Rectal smooth muscle tissue (tissue), 1 donor: ENCODE data around the gene ENTHD1.
"Not testable (repeated sequence)": the region's sequence is repeated elsewhere in the genome, so short reads cannot be mapped to it uniquely, and the experiment has no call there.

Experiments
- H3K27ac ChIP-seq: one replicate; pipeline ENCODE4 v1.7.0; 2013; ENCODE audit warnings: low read depth, low read length, inconsistent platforms
- H3K27me3 ChIP-seq: one replicate; pipeline ENCODE4 v1.7.0; 2013; ENCODE audit warnings: low read length; ENCODE audit not compliant: control insufficient read depth, insufficient read depth
- H3K36me3 ChIP-seq: one replicate; pipeline ENCODE4 v1.7.0; 2013; ENCODE audit warnings: low read length; ENCODE audit not compliant: control insufficient read depth, insufficient read depth
- H3K4me1 ChIP-seq: one replicate; pipeline ENCODE4 v1.7.0; 2013; ENCODE audit warnings: low read length; ENCODE audit not compliant: control insufficient read depth, insufficient read depth
- H3K4me3 ChIP-seq: one replicate; pipeline ENCODE4 v1.7.0; 2013; ENCODE audit warnings: low read length
- H3K9ac ChIP-seq: one replicate; pipeline ENCODE4 v1.7.0; 2013; ENCODE audit warnings: low read length

Gene ENTHD1

DNA sequence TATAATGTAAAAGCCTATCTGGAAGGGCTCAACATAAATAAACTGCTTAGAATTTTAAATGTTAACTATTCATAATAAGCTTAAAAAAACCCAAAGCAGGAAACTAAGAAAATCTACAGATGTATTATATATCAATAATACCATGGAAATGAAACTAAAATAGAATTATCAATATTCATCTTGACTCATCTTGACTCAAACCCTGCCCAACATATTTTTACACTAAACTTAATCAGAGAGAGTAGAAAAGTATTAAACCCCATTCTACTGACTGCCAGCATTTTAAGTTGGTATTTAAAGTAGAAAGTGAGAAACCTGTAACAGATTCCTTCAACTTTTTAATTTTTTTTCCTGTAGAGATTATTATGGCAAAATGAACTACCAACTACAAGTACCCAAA lies 149.2 kb downstream of the ENTHD1 start:
- Histone ChIP-seq H3K27me3 (no peaks in the 10 kb centered on the region), H3K9ac (no peak overlapping the region), H3K4me3 (no peak overlapping the region), H3K36me3 (no peaks in the 10 kb centered on the region), H3K27ac (no peak overlapping the region), H3K4me1 (no peaks in the 10 kb centered on the region)

- Histone ChIP-seq H3K36me3 (no peaks in the 10 kb centered on the region), H3K27me3 (no peaks in the 10 kb centered on the region), H3K4me3 (no peak overlapping the region), H3K9ac (no peak overlapping the region), H3K27ac (no peak overlapping the region), H3K4me1 (no peaks in the 10 kb centered on the region)
Observed at GRCh38 chr22:39743935-39744334, 149.6 kb downstream of the ENTHD1 start.

DNA sequence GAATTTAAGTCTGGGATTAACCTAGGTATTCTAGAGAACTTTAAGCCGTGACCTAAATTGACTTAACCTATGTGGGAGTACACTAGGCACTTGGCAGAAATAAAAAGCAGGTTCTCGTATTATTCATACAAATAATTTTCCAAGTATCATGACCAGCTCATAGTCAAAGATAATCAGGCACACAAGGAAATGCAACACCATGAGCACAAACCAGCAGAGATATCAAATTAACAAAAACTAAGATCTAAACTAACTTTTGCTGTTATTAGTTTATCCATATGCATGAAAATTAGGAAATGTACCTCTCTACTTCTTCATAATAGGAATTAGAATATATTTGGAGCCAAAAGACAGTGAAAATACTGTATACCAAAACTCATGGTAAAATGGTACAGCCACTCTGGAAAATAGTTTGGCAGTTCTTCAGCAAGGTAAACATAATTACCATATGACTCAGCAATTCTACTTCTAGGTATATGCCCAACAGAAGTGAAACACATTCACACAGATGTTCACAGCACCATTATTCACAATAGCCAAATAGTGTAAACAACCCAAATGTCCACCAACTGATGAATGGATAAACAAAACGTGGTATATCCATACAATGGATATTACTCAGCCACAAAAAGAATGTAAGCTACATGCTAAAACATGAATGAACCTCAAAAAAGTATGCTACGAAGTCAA lies 154.1 kb downstream of the ENTHD1 start:
- H3K27ac ChIP-seq = no peak overlapping the region
- H3K36me3 ChIP-seq = no peaks in the 10 kb centered on the region
- H3K27me3 ChIP-seq = no peaks in the 10 kb centered on the region
- no peaks in the 10 kb centered on the region for H3K4me1 ChIP-seq
- no peak overlapping the region for H3K4me3 ChIP-seq
- H3K9ac ChIP-seq = no peak overlapping the region

- H3K36me3 ChIP-seq = no peaks in the 10 kb centered on the region
- H3K4me3 ChIP-seq = no peak overlapping the region
- no peak overlapping the region for H3K9ac ChIP-seq
- H3K27ac ChIP-seq = no peak overlapping the region
- H3K27me3 ChIP-seq = no peaks in the 10 kb centered on the region
- no peaks in the 10 kb centered on the region for H3K4me1 ChIP-seq
Observed at GRCh38 chr22:39738746-39739145, 154.8 kb downstream of the ENTHD1 start.

DNA sequence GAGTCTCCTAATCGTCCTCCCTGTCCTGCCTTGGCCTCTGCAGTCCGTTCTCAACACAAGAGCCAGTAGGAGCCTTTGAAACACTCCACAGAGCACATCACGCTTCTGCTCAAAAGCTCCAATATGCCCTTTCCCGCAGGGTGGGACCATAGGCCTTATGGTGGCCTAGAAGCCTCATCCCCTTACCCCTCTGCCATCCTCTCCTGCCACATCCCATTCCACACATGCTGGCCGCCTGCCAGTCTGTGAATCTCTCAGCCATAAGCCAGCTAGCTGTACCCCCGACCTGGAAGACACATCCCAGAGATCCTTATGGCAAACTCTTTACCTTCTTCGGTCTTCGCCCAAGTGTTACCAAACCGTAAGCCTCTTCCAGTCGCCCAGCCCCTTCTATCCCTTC lies 157.8 kb downstream of the ENTHD1 start:
- Histone ChIP-seq H3K9ac (no peak overlapping the region), H3K4me3 (no peak overlapping the region), H3K27ac (no peak overlapping the region), H3K4me1 (no peaks in the 10 kb centered on the region), H3K36me3 (no peaks in the 10 kb centered on the region), H3K27me3 (no peaks in the 10 kb centered on the region)

DNA sequence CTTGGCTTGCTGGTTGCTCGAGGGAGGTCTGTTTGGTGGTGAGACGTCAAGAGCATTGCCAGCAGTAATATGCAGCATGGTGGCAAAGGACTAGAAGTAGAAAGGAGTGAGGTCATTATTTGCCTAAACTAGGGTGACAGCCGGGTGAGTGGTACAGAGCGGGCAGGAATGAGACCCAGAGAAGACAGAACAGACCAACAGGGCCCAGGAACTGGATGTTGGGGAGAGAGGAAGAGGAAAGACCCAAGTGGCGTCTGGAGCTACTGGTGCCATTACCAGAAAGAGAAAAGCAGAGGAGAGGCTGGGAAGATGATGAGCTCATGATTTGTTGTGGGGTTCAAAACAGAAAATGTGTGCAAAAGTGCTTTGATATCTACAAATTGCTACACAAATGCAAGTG lies 158.7 kb downstream of the ENTHD1 start:
- no peak overlapping the region for H3K4me3 ChIP-seq
- H3K36me3 ChIP-seq = no peaks in the 10 kb centered on the region
- no peak overlapping the region for H3K9ac ChIP-seq
- H3K27me3 ChIP-seq = no peaks in the 10 kb centered on the region
- H3K27ac ChIP-seq = no peak overlapping the region
- H3K4me1 ChIP-seq = no peaks in the 10 kb centered on the region

DNA sequence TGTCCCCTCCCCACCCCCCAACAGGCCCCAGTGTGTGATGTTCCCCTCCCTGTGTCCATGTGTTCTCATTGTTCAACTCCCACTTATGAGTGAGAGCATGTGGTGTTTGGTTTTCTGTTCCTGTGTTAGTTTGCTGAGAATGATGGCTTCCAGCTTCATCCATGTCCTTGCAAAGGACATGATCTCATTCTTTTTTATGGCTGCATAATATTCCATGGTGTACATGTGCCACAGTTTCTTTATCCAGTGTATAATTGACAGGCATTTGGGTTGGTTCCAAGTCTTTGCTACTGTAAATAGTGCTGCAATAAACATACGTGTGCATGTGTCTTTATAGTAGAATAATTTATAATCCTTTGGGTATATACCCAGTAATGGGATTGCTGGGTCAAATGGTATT lies 159.5 kb downstream of the ENTHD1 start:
- H3K27ac ChIP-seq, H3K4me1 ChIP-seq, H3K36me3 ChIP-seq, H3K27me3 ChIP-seq, H3K9ac ChIP-seq, H3K4me3 ChIP-seq: not testable (repeated sequence)

DNA sequence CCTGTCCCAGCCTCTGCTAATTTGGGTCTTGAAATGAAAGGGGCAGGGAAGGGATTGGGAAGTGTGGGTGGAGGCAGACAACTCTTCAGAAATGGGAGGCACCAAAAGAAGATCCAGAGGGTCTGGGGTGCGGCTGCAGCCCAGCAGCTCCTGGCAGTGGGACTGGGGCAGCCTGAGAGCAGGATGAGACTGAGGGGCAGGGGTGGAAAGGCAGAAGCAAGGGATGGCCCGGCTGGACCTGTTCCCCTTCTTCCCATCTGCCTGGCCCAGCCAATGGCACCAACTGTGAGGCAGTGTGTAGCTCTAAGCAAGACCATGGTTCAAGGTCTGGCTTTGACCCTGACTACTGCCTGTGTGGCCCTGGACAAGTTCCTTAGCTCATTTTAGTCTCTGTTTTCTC lies 160.4 kb downstream of the ENTHD1 start:
- Histone ChIP-seq H3K4me1 (no peaks in the 10 kb centered on the region), H3K36me3 (no peaks in the 10 kb centered on the region), H3K9ac (no peak overlapping the region), H3K27me3 (no peaks in the 10 kb centered on the region), H3K27ac (no peak overlapping the region), H3K4me3 (no peak overlapping the region)

GRCh38 chr22:39732625-39733024 lies 160.9 kb downstream of the ENTHD1 start:
- Histone ChIP-seq H3K36me3 (no peaks in the 10 kb centered on the region), H3K9ac (no peak overlapping the region), H3K27ac (no peak overlapping the region), H3K4me1 (no peaks in the 10 kb centered on the region), H3K4me3 (no peak overlapping the region), H3K27me3 (no peaks in the 10 kb centered on the region)

- Histone ChIP-seq H3K9ac (no peak overlapping the region), H3K36me3 (no peaks in the 10 kb centered on the region), H3K27me3 (no peaks in the 10 kb centered on the region), H3K4me3 (no peak overlapping the region), H3K4me1 (no peaks in the 10 kb centered on the region), H3K27ac (no peak overlapping the region)
Observed at GRCh38 chr22:39731881-39732555, 161.5 kb downstream of the ENTHD1 start.

DNA sequence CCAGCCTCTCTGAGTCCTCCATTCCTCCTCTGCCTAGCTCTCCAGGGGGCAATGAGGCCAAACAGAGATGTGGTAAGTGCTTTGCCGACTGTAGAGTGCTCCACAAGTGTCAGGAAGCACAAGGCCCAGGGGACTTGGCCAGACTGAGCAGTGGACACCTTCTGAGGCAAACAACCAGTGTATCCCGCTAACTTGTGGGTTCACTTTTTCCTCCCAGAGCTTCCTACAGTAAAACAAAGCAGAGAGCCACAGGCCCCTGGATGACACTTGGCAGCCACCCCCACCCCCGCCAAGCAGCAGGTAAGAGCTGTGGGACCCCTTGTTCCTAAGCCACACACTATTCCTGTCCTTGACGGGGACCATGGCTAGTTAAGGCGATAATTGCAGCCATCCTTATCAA lies 162.1 kb downstream of the ENTHD1 start:
- Histone ChIP-seq H3K9ac (no peak overlapping the region), H3K36me3 (no peaks in the 10 kb centered on the region), H3K4me1 (no peaks in the 10 kb centered on the region), H3K4me3 (no peak overlapping the region), H3K27ac (no peak overlapping the region), H3K27me3 (no peaks in the 10 kb centered on the region)

DNA sequence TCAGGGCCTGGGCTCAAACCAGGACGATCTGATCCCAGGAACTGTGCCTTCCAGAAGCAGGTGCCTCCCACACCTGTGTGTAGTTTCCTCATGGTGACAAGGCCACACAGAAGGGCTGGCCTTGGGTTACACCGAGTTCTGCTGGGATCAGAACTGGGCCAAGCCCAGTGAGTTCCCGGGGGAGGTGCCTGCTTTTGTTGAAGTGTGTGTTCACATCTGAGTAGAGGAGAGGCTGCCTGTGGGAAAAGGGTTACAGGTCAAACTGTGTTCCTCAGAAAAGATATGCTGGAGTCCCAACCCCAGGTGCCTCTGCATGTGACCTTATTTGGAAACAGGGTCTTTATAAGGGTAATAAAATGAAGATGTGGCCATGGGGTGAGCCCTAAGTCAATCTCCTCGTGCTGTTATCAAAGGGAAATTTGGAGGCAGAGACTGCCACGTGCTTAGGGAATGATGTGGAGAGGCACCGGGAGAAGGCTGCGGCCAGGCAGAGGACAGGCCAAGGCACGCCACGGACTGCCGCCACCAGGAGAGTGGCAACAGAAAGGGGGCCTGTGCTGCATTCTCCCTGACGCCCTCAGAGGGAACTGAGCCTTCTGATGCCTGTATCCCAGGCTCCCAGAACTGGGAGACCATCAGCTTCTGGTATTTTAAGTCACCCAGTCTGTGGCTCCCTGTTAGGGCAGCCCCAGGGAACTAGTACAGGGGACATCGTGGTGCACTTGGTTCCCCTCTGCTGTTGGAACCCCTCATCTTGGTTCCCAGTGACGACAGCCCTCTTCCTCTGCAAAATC lies 164.2 kb downstream of the ENTHD1 start:
- no peak overlapping the region for H3K4me3 ChIP-seq
- H3K36me3 ChIP-seq = no peaks in the 10 kb centered on the region
- no peaks in the 10 kb centered on the region for H3K27me3 ChIP-seq
- no peaks in the 10 kb centered on the region for H3K4me1 ChIP-seq
- H3K9ac ChIP-seq = no peak overlapping the region
- no peak overlapping the region for H3K27ac ChIP-seq
